NCI-H345 treated with DMSO at 0.1 percent for 48 hours (cell line): ENCODE results near the gene RBMY1A1.
"Not testable (repeated sequence)": the region's sequence is repeated elsewhere in the genome, so short reads cannot be mapped to it uniquely, and the experiment has no call there.

Source experiments
- DNase-seq: peaks from one replicate; lab custom pipeline; 2025; ENCODE audit not compliant: unreplicated experiment; lab: John Stamatoyannopoulos, UW

RBMY1A1 gene

GRCh38 chrY:21534579-21534978 is at the start of gene RBMY1A1:
Gene RBMY1A1, plus strand, starts transcription at chrY:21534879. Its CDS starts 2,013 bp downstream, at chrY:21536892.
- DNase-seq, result not testable (repeated sequence)

GRCh38 chrY:21511038-21511437 is 23.6 kb upstream of the RBMY1A1 start, which contains the start of gene RBMY1B:
Gene RBMY1B, plus strand, starts transcription at chrY:21511338. Its CDS starts 2,013 bp downstream, at chrY:21513351.
- not testable (repeated sequence) for DNase-seq

DNA sequence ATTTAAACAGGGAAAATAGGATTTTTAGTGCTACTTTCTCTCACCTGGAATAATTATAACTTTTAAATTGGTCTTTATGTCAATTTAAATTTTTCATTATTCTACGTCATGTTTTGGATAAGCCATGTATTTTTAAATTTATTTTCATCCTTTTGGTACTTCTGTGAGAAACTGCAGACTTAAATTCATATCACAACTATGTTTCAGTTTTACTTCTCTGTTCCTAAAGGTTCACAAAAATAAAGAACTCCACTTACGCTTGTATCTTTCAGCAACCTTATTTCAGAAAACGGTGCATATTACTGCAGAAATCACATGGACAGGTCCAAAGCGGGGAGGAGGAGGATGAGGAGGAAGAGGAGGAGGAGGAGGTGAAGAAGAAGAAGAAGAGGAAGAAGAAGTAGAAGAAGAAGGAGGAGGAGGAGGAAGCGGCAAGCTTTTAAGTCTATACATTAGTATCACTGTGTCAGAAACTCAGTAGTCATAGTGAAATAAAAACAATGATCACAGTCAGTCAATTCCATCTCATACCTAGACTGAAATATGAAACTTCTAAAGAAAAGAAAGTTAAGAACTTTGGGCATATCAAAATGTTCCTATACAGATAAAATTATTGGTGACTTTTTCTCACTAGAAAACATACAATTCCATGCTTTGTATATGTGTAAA is 24.8 kb downstream of the RBMY1A1 start:
- DNase-seq, result not testable (repeated sequence)

GRCh38 chrY:21585449-21585848 is 50.8 kb downstream of the RBMY1A1 start:
- no peak for DNase-seq

GRCh38 chrY:21586454-21586853 is 51.8 kb downstream of the RBMY1A1 start:
- not testable (repeated sequence) for DNase-seq

DNA sequence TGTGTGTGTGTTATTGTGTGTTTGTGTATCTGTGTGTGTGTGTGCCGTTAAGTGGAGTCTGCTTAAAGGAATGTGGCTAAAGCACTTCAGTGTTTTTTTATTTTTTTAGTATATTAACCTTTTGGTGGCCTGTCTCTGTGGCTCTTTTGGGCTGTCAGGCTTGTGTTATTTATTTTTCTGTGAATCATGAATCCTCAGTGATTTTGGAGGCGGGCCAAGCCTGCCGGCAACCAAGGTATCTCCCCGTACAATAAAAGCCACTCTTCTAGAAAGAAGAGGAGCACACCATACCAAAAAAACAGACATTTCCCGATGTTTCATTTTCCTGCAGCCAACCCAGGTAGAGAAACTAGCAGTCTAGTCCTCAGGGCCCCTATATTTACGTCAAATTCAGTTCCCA is 57.4 kb downstream of the RBMY1A1 start:
- DNase-seq, result no peak

DNA sequence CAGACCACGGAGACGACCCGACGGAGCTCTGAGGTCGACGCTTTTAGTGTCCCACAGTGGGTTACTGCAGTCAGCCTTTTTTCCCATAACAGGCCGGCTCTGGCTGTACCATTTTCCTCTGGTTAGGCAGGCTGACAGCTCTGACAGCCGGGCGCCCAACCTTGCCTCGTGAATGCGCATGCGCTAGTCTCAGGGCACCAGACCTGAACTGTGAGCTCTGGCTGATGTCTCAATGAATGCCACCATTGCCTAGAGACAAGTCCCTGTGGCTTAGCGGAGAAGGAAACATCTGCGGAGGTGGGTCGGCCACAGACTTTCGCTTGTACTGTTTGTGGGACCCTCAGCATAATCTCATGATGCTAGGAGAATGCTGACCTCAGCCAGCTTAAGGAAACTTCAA is 61.6 kb downstream of the RBMY1A1 start:
- DNase-seq, result not testable (repeated sequence)
